HEK293 (cell line): ENCODE measurements around the gene TNNI3K.

Experiments used
- CTCF ChIP-seq: fragments of 450-650 bp; formaldehyde crosslinking; IDR thresholded peaks from 2 replicates; pipeline ENCODE4 v1.5.1; 2016; ENCODE audit warnings: missing biosample characterization, missing genetic modification characterization
- MYNN ChIP-seq: fragments of 450-650 bp; formaldehyde crosslinking; IDR thresholded peaks from 2 replicates; pipeline ENCODE4 v1.5.1; 2016; ENCODE audit warnings: missing biosample characterization, missing genetic modification characterization, borderline replicate concordance
- REST ChIP-seq: fragments of 450-650 bp; formaldehyde crosslinking; IDR thresholded peaks from 2 replicates; pipeline ENCODE4 v1.5.1; 2016; ENCODE audit warnings: missing biosample characterization, missing genetic modification characterization
- SCRT2 ChIP-seq: fragments of 450-650 bp; formaldehyde crosslinking; IDR thresholded peaks from 2 replicates; pipeline ENCODE4 v1.5.1; 2016; ENCODE audit warnings: missing biosample characterization, missing genetic modification characterization
- ZBTB7A ChIP-seq: fragments of 450-650 bp; formaldehyde crosslinking; IDR thresholded peaks from 2 replicates; pipeline ENCODE4 v1.5.1; 2016; ENCODE audit warnings: low read depth, missing biosample characterization, missing genetic modification characterization
- ZNF398 ChIP-seq: fragments of 450-650 bp; formaldehyde crosslinking; IDR thresholded peaks from 2 replicates; pipeline ENCODE4 v1.5.1; 2017; ENCODE audit warnings: missing biosample characterization, missing genetic modification characterization
- ZNF513 ChIP-seq: fragments of 450-650 bp; IDR thresholded peaks from 2 replicates; pipeline ENCODE4 v1.5.1; 2018; ENCODE audit warnings: missing biosample characterization, missing genetic modification characterization
- ZNF645 ChIP-seq: fragments of 450-650 bp; formaldehyde crosslinking; IDR thresholded peaks from 2 replicates; pipeline ENCODE4; 2016; ENCODE audit warnings: missing biosample characterization, missing genetic modification characterization
- TF ChIP-seq, protein P1 (sequence below): fragments of 450-650 bp; formaldehyde crosslinking; IDR thresholded peaks from 2 replicates; pipeline ENCODE4 v1.5.1; 2016; ENCODE audit warnings: missing biosample characterization, missing genetic modification characterization
- TF ChIP-seq, protein P2 (sequence below): fragments of 450-650 bp; formaldehyde crosslinking; IDR thresholded peaks from 2 replicates; pipeline ENCODE4 v1.5.1; 2016; ENCODE audit warnings: missing biosample characterization, missing genetic modification characterization, low read depth
- TF ChIP-seq, protein P3 (sequence below): fragments of 450-650 bp; formaldehyde crosslinking; IDR thresholded peaks from 2 replicates; pipeline ENCODE4 v1.5.1; 2016; ENCODE audit warnings: missing biosample characterization, missing genetic modification characterization

DNA sequence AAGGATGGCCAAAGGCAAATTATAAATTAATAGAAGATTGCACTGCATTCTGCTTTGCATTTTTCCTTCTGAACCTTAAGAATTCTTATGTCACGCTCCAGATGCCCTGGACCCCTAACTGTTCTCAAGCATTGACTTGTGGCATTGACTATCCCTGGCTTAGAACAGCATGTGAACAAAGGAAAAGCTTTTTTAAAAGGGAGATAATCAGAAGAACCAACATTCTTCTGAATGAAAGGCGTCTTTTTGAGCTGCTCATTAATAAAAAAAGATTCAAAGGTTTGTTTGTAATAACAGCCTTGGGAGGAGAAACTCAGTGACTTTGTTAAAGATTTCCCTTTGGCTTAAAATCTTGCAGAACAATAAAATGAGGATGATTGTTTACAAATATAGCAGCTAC lies 105.5 kb downstream of the TNNI3K start:
- TF ChIP-seq REST (tag by site-specific recombination) = no peak
- TF ChIP-seq ZBTB7A = no peak
- TF ChIP-seq ZNF645 (tag by site-specific recombination) = no peak
- TF ChIP-seq, protein P1, sequence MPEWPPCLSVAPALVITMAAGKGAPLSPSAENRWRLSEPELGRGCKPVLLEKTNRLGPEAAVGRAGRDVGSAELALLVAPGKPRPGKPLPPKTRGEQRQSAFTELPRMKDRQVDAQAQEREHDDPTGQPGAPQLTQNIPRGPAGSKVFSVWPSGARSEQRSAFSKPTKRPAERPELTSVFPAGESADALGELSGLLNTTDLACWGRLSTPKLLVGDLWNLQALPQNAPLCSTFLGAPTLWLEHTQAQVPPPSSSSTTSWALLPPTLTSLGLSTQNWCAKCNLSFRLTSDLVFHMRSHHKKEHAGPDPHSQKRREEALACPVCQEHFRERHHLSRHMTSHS (tag by site-specific recombination) = no peak
- no peak for TF ChIP-seq CTCF (tag by site-specific recombination)
- TF ChIP-seq MYNN (tag by site-specific recombination) = no peak
- TF ChIP-seq, protein P2, sequence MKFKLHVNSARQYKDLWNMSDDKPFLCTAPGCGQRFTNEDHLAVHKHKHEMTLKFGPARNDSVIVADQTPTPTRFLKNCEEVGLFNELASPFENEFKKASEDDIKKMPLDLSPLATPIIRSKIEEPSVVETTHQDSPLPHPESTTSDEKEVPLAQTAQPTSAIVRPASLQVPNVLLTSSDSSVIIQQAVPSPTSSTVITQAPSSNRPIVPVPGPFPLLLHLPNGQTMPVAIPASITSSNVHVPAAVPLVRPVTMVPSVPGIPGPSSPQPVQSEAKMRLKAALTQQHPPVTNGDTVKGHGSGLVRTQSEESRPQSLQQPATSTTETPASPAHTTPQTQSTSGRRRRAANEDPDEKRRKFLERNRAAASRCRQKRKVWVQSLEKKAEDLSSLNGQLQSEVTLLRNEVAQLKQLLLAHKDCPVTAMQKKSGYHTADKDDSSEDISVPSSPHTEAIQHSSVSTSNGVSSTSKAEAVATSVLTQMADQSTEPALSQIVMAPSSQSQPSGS = no peak
- no peak for TF ChIP-seq SCRT2 (tag by site-specific recombination)
- TF ChIP-seq, protein P3, sequence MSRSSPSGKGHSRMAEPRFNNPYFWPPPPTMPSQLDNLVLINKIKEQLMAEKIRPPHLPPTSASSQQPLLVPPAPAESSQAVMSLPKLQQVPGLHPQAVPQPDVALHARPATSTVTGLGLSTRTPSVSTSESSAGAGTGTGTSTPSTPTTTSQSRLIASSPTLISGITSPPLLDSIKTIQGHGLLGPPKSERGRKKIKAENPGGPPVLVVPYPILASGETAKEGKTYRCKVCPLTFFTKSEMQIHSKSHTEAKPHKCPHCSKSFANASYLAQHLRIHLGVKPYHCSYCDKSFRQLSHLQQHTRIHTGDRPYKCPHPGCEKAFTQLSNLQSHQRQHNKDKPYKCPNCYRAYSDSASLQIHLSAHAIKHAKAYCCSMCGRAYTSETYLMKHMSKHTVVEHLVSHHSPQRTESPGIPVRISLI (tag by site-specific recombination) = no peak
- no peak for TF ChIP-seq ZNF398
- TF ChIP-seq ZNF513 (tag by site-specific recombination) = no peak
